Astrocyte (in vitro differentiated cells and primary cell): Measurements from ENCODE around the gene RNU6-8.

Experiments used
- EZH2 ChIP-seq: IDR thresholded peaks from 2 replicates; pipeline ENCODE4 v1.6.1; 2012; ENCODE audit warnings: mild to moderate bottlenecking, low read length, inconsistent platforms; ENCODE audit not compliant: insufficient read depth
- TF ChIP-seq, protein P1 (sequence below): IDR thresholded peaks from 2 replicates; pipeline ENCODE4 v1.5.1; 2011; ENCODE audit warnings: low read depth, mild to moderate bottlenecking, inconsistent platforms, low read length, moderate library complexity; ENCODE audit not compliant: insufficient read depth

DNA sequence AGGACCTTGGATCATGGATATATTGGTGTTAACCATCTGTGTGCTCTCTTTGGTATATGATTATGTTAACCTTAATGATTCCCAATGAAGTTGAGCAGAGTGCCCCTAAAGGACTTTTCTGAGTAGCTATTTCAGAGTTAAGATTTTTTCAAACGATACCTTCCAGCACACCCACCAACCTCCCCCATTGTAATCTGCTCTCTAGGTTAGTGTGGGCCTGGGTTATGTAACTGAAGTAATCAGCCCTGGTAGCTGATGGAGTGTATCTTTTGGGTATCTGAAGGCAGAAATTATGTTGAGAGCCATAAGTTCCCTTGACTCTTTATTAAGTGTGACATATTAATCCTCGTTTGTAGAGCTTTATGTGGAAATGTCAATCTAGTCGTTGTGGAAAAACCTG is 47.6 kb upstream of the RNU6-8 start:
- no peak for TF ChIP-seq EZH2
- TF ChIP-seq, protein P1, sequence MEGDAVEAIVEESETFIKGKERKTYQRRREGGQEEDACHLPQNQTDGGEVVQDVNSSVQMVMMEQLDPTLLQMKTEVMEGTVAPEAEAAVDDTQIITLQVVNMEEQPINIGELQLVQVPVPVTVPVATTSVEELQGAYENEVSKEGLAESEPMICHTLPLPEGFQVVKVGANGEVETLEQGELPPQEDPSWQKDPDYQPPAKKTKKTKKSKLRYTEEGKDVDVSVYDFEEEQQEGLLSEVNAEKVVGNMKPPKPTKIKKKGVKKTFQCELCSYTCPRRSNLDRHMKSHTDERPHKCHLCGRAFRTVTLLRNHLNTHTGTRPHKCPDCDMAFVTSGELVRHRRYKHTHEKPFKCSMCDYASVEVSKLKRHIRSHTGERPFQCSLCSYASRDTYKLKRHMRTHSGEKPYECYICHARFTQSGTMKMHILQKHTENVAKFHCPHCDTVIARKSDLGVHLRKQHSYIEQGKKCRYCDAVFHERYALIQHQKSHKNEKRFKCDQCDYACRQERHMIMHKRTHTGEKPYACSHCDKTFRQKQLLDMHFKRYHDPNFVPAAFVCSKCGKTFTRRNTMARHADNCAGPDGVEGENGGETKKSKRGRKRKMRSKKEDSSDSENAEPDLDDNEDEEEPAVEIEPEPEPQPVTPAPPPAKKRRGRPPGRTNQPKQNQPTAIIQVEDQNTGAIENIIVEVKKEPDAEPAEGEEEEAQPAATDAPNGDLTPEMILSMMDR = no peak
